ENCODE data around the gene KDM4C. TPM values are rescaled to one million over a fixed set of nuclear protein-coding genes. Genes with fewer than 3 reads are reported as not detected.

KDM4C gene
- total RNA-seq, 1 experiment from 2014 or later, result 16.2 TPM

- H3K9me3 Mint-ChIP-seq (ENCODE audit: low read depth, unreplicated experiment), result peaks cover 2% of the 10 kb centered on the region
- no peaks in the 10 kb centered on the region for H3K36me3 Mint-ChIP-seq (ENCODE audit: insufficient read depth, unreplicated experiment)
- H3K4me1 Mint-ChIP-seq (ENCODE audit: low read depth, unreplicated experiment), result no peaks in the 10 kb centered on the region
- no TSS peak for BruUV-seq (replicated peaks)
- no peak for DNase-seq
- CTCF ChIA-PET, result no interaction called here
- H3K27me3 Mint-ChIP-seq (ENCODE audit: unreplicated experiment), result no peaks in the 10 kb centered on the region
- intact Hi-C loops (cut with micrococcal nuclease; ENCODE audit: unreplicated experiment), result no loop called here
- H3K4me3 Mint-ChIP-seq (ENCODE audit: low read depth, unreplicated experiment), result no peak overlapping the region
- TF ChIP-seq CTCF (IDR thresholded peaks at IDR 0.05; ENCODE audit: unreplicated experiment), result no peak
- no peak overlapping the region for H3K27ac Mint-ChIP-seq (ENCODE audit: unreplicated experiment)
Measured at GRCh38 chr9:7097040-7097715, 339.4 kb downstream of the KDM4C start.

GRCh38 chr9:7097785-7098752 lies 340.3 kb downstream of the KDM4C start:
- no peak for DNase-seq
- peaks cover 2% of the 10 kb centered on the region for H3K9me3 Mint-ChIP-seq (ENCODE audit: low read depth, unreplicated experiment)
- H3K4me1 Mint-ChIP-seq (ENCODE audit: low read depth, unreplicated experiment), result no peaks in the 10 kb centered on the region
- H3K36me3 Mint-ChIP-seq (ENCODE audit: insufficient read depth, unreplicated experiment), result no peaks in the 10 kb centered on the region
- H3K27me3 Mint-ChIP-seq (ENCODE audit: unreplicated experiment), result no peaks in the 10 kb centered on the region
- BruUV-seq (replicated peaks), result no TSS peak
- TF ChIP-seq CTCF (IDR thresholded peaks at IDR 0.05; ENCODE audit: unreplicated experiment), result no peak
- H3K27ac Mint-ChIP-seq (ENCODE audit: unreplicated experiment), result no peak overlapping the region
- intact Hi-C loops (cut with micrococcal nuclease; ENCODE audit: unreplicated experiment), result no loop called here
- CTCF ChIA-PET, result no interaction called here
- H3K4me3 Mint-ChIP-seq (ENCODE audit: low read depth, unreplicated experiment), result no peak overlapping the region

- CTCF ChIA-PET, result no interaction called here
- Mint-ChIP-seq H3K4me3 (ENCODE audit: low read depth, unreplicated experiment) (no peak overlapping the region), H3K4me1 (ENCODE audit: low read depth, unreplicated experiment) (peaks cover 8% of the 10 kb centered on the region), H3K27me3 (ENCODE audit: unreplicated experiment) (no peaks in the 10 kb centered on the region), H3K27ac (ENCODE audit: unreplicated experiment) (no peak overlapping the region), H3K36me3 (ENCODE audit: insufficient read depth, unreplicated experiment) (no peaks in the 10 kb centered on the region), H3K9me3 (ENCODE audit: low read depth, unreplicated experiment) (peaks cover 8% of the 10 kb centered on the region)
- no peak for TF ChIP-seq CTCF (IDR thresholded peaks at IDR 0.05; ENCODE audit: unreplicated experiment)
- DNase-seq, result no peak
- intact Hi-C loops (cut with micrococcal nuclease; ENCODE audit: unreplicated experiment), result no loop called here
- BruUV-seq (replicated peaks), result no TSS peak
Measured at GRCh38 chr9:7103367-7103766, 345.6 kb downstream of the KDM4C start.

GRCh38 chr9:7103771-7104170 lies 346.0 kb downstream of the KDM4C start:
- CTCF ChIA-PET, result no interaction called here
- DNase-seq, result no peak
- H3K4me3 Mint-ChIP-seq (ENCODE audit: low read depth, unreplicated experiment), result no peak overlapping the region

More at GRCh38 chr9:7103771-7104170, 346.0 kb downstream of the KDM4C start:
- no peaks in the 10 kb centered on the region for H3K36me3 Mint-ChIP-seq (ENCODE audit: insufficient read depth, unreplicated experiment)
- BruUV-seq (replicated peaks), result no TSS peak
- peaks cover 8% of the 10 kb centered on the region for H3K9me3 Mint-ChIP-seq (ENCODE audit: low read depth, unreplicated experiment)
- intact Hi-C loops (cut with micrococcal nuclease; ENCODE audit: unreplicated experiment), result no loop called here
- H3K4me1 Mint-ChIP-seq (ENCODE audit: low read depth, unreplicated experiment), result peaks cover 8% of the 10 kb centered on the region
- H3K27ac Mint-ChIP-seq (ENCODE audit: unreplicated experiment), result no peak overlapping the region
- no peaks in the 10 kb centered on the region for H3K27me3 Mint-ChIP-seq (ENCODE audit: unreplicated experiment)
- no peak for TF ChIP-seq CTCF (IDR thresholded peaks at IDR 0.05; ENCODE audit: unreplicated experiment)
